Upper lobe of left lung (tissue), 6 donors: ENCODE data around the gene OBSCN. TPM values are rescaled to one million over a fixed set of nuclear protein-coding genes. Genes with fewer than 3 reads are reported as not detected.

Experiments used
- ATAC-seq, 2 donors: fragments of 200-7000 bp; cut with Tn5 transposase; one replicate each; pipeline ENCODE4 v1.9.1; 2022; ENCODE audit warnings: mild to moderate bottlenecking in 2 of 2, moderate library complexity in 2 of 2; ENCODE audit not compliant: low FRiP score in 2 of 2
- DNase-seq, 2 donors: peaks; one replicate each; pipeline ENCODE4 v3.0.0-alpha.2; 2019 to 2020
- H3K27ac ChIP-seq, 4 donors: fragments of 200-600 bp; sonication (generic); one replicate each; pipeline ENCODE4 v1.5.1; 2016 to 2019
- H3K27me3 ChIP-seq, 4 donors: fragments of 200-600 bp; sonication (generic); one replicate each; pipeline ENCODE4 v1.5.1; 2017 to 2019
- H3K36me3 ChIP-seq, 4 donors: fragments of 200-600 bp; sonication (generic); one replicate each; pipeline ENCODE4 v1.5.1; 2016 to 2019
- H3K4me1 ChIP-seq, 4 donors: fragments of 200-600 bp; sonication (generic); one replicate each; pipeline ENCODE4 v1.5.1; 2018 to 2019
- H3K4me3 ChIP-seq, 4 donors: fragments of 200-600 bp; sonication (generic); one replicate each; pipeline ENCODE4 v1.5.1; 2017 to 2019; ENCODE audit warnings: mild to moderate bottlenecking in 2 of 4, moderate library complexity in 1 of 4
- H3K9me3 ChIP-seq, 4 donors: fragments of 200-600 bp; sonication (generic); one replicate each; pipeline ENCODE4 v1.5.1; 2018 to 2019
- CTCF ChIP-seq, 6 experiments: fragments of 450-650 bp in 4 of 6; fragments of 200-600 bp in 2 of 6; sonication (generic) in 2 of 6; IDR thresholded peaks; one replicate each; pipeline ENCODE4 v1.5.1; 2016 to 2019; ENCODE audit warnings: antibody characterized with exemption in 6 of 6
- EP300 ChIP-seq, 4 donors: sonication (generic); formaldehyde crosslinking; IDR thresholded peaks; one replicate each; pipeline ENCODE4 v1.5.1; 2017; ENCODE audit warnings: antibody characterized with exemption in 4 of 4, control low read depth in 2 of 4
- POLR2A ChIP-seq, 4 donors: fragments of 450-650 bp; IDR thresholded peaks; one replicate each; pipeline ENCODE4 v1.5.1; 2016 to 2017; ENCODE audit warnings: antibody characterized with exemption in 4 of 4, mild to moderate bottlenecking in 2 of 4
- POLR2AphosphoS5 ChIP-seq, 2 donors: sonication (generic); formaldehyde crosslinking; IDR thresholded peaks; one replicate each; pipeline ENCODE4 v1.5.1; 2017; ENCODE audit warnings: antibody characterized with exemption in 2 of 2
- WGBS, 2 donors: methylation state at CpG; one replicate each; pipeline ENCODE4 v1.1.5; 2017 to 2018; 5-methylcytosine and 5-hydroxymethylcytosine counted together
- total RNA-seq, 6 donors: library from RNA; depleted of rRNA in 4 of 6; stranded (reverse); fragments of >200 nt in 4 of 6; gene quantifications; one replicate each; pipeline versions ENCODE4 v1.1.0 to v1.2.1, GENCODE V29; 2016 to 2021
- donor health status: DM: no; HTN: no; CAD: no; lungs with moderate emphysema.
- donor health status: DM: no; HTN: yes; CAD: no; lungs with severe emphysema.

The OBSCN gene
- total RNA-seq, 6 donors from 2014 or later, result 15.7 to 160 (median 47.0) TPM

GRCh38 chr1:228375578-228376261 lies 167.9 kb downstream of the OBSCN start:
- ATAC-seq (no peak), DNase-seq (peak in 1 of 2 donors; percentile 58)
- Histone ChIP-seq H3K4me1 (peaks cover 0 to 23% (median 17%) of the 10 kb centered on the region in 4 donors), H3K27ac (peak overlapping the region in 3 of 4 donors; percentile 43 to 73 (median 66)), H3K36me3 (no peaks in the 10 kb centered on the region), H3K27me3 (no peaks in the 10 kb centered on the region), H3K4me3 (no peak overlapping the region), H3K9me3 (no peaks in the 10 kb centered on the region)
- WGBS, 2 donors, result 96 to 100% methylated on average over 7 to 17 of the region's 22 CpGs
- TF ChIP-seq POLR2A (IDR thresholded peaks at IDR 0.05) (no peak), POLR2AphosphoS5 (IDR thresholded peaks at IDR 0.05) (no peak), EP300 (IDR thresholded peaks at IDR 0.05) (no peak), CTCF (IDR thresholded peaks at IDR 0.05) (no peak)

GRCh38 chr1:228376262-228376628 lies 168.4 kb downstream of the OBSCN start:
- Histone ChIP-seq H3K9me3 (no peaks in the 10 kb centered on the region), H3K27me3 (no peaks in the 10 kb centered on the region), H3K36me3 (no peaks in the 10 kb centered on the region), H3K4me1 (peaks cover 0 to 23% (median 17%) of the 10 kb centered on the region in 4 donors), H3K4me3 (no peak overlapping the region), H3K27ac (no peak overlapping the region)
- ATAC-seq (no peak), DNase-seq (no peak)
- TF ChIP-seq POLR2A (IDR thresholded peaks at IDR 0.05), result no peak
- 79 to 85% methylated on average over 2 to 3 of the region's 3 CpGs for WGBS, 2 donors

DNA sequence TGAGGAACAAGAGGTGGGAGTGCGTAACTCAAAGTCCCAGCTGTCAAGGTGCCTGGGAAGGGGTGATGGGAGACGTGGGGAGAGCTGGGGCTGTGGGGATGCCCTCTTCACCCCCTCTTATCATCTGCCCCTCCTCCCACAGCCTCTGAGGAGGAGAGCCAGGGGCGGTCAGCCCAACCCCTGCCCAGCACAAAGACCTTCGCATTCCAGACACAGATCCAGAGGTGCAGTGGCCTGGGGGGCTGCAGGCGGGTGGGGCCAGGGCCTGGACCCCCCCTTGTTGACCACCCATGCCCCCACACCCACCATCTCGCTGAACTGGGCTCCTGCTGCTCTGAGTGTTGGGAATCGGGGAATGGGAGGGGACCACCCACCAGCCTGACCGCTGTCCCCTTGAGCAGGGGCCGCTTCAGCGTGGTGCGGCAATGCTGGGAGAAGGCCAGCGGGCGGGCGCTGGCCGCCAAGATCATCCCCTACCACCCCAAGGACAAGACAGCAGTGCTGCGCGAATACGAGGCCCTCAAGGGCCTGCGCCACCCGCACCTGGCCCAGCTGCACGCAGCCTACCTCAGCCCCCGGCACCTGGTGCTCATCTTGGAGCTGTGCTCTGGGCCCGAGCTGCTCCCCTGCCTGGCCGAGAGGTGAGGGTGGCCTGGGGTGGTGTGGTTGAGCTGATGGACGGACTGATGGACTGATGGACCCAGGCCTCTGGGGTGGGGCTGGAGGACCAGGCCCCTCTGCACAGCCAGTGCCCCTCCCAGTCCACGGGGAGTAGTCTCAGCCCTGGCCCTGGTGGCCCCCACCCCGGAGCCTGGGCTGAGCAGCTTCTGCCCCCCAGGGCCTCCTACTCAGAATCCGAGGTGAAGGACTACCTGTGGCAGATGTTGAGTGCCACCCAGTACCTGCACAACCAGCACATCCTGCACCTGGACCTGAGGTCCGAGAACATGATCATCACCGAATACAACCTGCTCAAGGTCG lies 169.1 kb downstream of the OBSCN start:
- no peaks in the 10 kb centered on the region for H3K27me3 ChIP-seq
- H3K4me3 ChIP-seq, result no peak overlapping the region
- H3K9me3 ChIP-seq, result no peaks in the 10 kb centered on the region
- 94 to 96% methylated on average over 4 to 25 of the region's 31 CpGs for WGBS, 2 donors
- H3K36me3 ChIP-seq, result no peaks in the 10 kb centered on the region
- DNase-seq, result peak in 1 of 2 donors; percentile 82
- no peak for ATAC-seq
- H3K27ac ChIP-seq, result no peak overlapping the region
- TF ChIP-seq CTCF (IDR thresholded peaks at IDR 0.05) (no peak), POLR2AphosphoS5 (IDR thresholded peaks at IDR 0.05) (no peak), EP300 (IDR thresholded peaks at IDR 0.05) (no peak), POLR2A (IDR thresholded peaks at IDR 0.05) (no peak)
- H3K4me1 ChIP-seq, result peaks cover 0 to 23% (median 17%) of the 10 kb centered on the region in 4 donors

DNA sequence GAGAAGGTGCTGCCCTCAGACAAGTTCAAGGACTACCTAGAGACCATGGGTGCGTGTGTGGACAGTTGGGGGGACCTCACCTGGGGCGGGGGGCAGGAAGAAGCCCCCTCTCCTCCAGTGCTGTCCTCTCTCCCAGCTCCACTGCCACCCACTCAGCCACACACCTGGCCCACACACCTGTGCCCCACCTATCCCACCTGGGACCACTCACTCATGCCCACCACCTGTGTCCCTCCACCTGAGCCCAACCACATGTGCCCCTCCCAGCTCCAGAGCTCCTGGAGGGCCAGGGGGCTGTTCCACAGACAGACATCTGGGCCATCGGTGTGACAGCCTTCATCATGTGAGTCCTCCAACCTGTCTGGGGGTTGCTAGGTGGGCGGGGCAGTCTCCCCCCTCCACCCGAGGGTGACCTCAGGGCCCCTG lies 169.8 kb downstream of the OBSCN start:
- peaks cover 0 to 22% (median 14%) of the 10 kb centered on the region in 4 donors for H3K4me1 ChIP-seq
- H3K36me3 ChIP-seq, result no peaks in the 10 kb centered on the region
- H3K4me3 ChIP-seq, result peak overlapping the region in 3 of 4 donors; percentile 53 to 62 (median 57)
- ATAC-seq (no peak), DNase-seq (no peak)
- TF ChIP-seq POLR2AphosphoS5 (IDR thresholded peaks at IDR 0.05) (no peak), EP300 (IDR thresholded peaks at IDR 0.05) (no peak), POLR2A (IDR thresholded peaks at IDR 0.05) (no peak), CTCF (IDR thresholded peaks at IDR 0.05) (no peak)
- H3K27me3 ChIP-seq, result no peaks in the 10 kb centered on the region
- no peaks in the 10 kb centered on the region for H3K9me3 ChIP-seq
- WGBS, 2 donors, result 82 to 84% methylated on average over 2 to 5 of the region's 5 CpGs
- H3K27ac ChIP-seq, result peak overlapping the region in 2 of 4 donors; percentile 54 to 66
